HG02623 (cell line): ENCODE results near the gene P2RY8.
"Not testable (repeated sequence)": the region's sequence is repeated elsewhere in the genome, so short reads cannot be mapped to it uniquely, and the experiment has no call there.

Source experiments
- ATAC-seq: cut with Tn5 transposase; IDR thresholded peaks from one replicate; pipeline ENCODE4 v1.9.1; 2021; ENCODE audit warnings: moderate library complexity; ENCODE audit not compliant: unreplicated experiment

The P2RY8 gene

DNA sequence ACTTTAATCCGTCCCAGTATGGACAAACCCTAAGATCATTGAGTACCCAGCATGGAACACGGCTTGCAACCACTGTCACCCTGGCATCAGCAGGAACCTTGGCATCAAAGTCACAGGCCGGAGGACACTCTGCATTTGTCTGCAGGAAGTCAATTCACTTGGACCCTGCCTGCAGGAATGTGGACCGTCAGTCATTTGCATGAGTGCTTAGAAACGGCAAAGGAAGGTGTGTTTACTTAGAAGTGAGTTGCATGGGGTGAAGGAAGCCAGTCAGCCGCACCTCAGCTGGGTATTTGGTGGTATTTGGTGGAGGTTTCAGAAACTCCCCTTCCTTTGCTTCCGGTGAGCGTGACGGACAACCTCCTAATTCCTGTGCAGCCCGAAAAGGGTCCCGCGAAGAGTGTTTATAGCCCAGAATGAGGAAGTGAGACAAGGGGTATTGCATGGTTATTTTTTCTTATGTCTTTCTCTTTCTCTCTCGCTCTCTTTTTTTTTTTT is 15.5 kb downstream of the P2RY8 start:
- ATAC-seq = peak; percentile 76

DNA sequence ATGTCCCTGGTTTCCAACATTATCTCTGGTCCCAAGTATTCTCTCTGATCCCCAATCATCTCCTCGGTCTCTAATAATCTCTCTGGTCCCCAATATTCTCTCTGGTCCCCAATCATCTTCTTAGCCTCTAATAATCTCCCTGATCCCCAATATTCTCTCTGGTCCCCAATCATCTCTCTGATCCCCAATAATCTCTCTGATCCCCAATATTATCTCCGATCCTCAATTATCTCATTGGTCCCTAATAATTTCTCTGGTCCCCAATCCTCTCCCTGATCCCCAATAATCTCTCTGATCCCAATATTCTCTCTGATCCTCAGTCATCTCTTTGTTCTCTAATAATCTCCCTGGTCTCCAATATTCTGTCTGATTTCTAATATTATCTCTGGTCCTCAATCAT is 16.6 kb downstream of the P2RY8 start:
- ATAC-seq = no peak

DNA sequence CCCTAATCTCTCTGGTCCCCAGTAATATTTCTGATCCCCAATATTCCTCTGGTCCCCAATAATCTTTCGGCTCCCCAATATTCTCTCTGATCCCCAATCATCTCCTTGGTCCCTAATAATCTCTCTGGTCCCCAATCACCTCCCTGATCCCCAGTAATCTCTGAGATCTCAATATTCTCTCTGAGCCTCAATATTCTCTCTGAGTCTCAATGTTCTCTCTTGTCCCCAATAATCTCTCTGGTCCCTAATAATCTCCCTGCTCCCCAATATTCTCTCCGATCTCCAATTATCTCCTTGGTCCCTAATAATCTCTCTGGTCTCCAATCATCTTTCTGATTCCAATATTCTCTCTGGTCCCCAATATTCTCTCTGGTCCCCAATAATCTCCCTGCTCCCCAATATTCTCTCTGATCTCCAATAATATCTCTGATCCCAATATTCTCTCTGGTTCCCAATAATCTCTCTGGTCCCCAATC is 17.9 kb downstream of the P2RY8 start:
- no peak for ATAC-seq

DNA sequence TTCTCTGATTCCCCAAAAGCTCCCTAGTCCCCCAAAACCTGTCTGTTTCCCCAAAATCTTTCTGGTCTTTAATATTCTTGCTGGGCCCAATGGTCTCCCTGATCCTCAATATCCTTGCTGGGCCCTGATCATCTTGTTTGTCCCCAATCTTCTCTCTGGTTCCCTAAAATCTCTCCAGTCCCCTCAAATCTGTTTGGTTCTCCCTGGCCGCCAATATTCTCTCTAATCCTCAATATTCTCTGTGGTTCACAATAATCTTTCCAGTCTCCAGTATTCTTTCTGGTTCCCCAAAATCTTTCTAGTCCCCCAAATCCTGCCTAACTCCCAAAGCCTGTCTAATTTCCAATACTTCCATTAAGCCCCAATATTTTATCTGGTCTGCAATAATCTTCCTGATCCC is 18.5 kb downstream of the P2RY8 start:
- no peak for ATAC-seq

DNA sequence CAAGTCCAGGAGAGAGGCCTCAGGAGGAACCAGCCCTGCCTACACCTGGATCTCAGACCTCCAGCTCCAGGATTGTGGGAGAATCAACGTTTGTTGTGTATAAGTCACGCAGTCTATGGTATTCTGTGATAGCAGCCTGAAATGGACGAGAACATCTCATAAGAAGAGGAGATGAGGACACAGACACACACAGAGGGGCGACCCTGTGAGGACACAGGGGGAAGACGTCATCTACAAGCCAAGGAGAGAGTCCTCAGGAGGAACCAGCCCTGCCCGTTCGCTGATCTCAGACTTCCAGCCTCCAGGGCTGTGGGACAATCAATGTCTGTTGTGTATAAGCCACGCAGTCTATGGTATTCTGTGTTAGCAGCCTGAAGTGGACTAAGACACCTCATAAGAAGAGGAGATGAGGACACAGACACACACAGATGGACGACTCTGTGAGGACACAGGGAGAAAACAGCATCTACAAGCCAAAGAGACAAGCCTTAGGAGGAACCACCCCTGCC is 20.3 kb downstream of the P2RY8 start:
- no peak for ATAC-seq

DNA sequence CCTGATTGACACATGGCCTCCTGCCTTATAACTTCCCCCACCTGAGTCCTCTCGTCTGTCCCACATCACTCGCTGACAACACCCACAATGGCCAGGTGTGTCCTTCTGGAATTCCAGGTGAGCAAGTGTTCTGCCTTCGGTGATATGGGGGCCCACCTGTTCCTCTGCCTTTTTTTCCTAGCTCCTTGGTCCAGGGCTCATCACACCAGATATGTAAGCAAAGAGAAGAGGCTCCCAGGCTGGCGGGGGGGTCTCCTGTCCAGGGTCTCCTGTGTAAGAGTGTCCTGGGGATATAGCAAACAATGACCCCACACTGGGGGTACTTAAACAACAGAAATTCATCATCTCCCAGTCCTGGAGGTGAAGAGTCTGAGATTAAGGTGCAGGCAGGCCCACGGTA is 25.2 kb downstream of the P2RY8 start:
- no peak for ATAC-seq

DNA sequence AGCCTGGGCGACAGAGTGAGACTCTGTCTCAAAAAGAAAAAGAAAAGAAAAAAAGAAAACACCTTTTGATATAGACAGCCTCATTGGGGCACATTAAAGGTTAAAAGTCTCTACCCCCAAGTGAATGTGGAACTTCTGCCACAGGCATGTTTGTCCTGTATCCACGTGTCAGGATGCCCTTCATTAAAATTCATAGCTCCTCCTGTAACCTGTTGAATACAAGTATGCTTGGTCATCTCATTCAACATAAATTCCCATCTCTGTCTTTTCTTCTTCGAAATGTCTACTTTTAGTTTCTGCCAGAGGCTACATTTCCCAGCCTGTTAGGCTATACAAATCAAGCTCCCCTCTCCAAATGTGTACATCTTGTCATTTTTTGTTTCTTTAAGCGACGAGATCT is 25.8 kb downstream of the P2RY8 start:
- no peak for ATAC-seq

DNA sequence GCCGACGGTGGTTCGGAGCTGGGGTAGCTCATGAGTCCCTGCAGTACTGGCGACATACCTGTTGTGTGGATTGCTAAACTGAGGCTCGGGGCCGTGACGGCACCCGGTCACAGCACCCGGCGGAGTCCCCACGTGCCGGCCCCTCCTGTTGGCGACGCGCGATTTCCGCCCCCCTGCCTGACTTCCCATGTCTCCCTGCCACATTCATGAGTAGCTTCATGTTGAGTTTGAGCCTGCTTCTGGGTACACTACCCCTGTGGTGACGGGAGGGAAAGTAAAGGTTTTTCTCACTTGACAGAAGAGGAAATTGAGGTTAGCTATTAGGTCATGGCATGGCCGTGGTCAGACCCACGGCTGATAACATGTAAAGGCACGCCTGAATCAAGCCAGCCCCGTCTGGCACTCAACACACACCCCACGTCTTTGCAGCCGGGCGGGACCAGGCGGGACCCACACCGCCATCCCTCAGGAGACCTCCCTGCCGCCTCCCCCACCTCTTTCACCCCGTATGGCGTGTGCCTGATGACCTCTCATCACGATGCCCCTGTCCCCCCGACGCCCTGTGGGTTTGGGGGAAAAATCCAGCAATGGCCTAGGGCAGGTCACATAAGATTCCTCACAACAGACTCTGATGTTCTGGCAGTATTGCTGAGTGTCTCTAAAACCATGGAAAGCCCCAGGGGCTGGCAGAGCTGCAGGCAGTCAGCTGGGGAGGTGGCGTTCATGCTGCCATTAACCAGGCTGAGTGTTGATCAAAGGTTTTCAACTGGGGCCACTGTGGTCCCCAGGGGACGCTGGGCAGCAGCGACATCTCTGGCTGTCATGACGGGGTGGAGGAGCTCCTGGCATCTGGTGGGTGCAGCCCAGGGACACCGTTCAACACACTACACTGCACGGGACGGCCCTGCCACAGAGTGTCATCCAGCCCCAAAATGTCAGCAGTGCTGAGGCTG is 29.2 kb downstream of the P2RY8 start:
- peak; percentile 48 for ATAC-seq

DNA sequence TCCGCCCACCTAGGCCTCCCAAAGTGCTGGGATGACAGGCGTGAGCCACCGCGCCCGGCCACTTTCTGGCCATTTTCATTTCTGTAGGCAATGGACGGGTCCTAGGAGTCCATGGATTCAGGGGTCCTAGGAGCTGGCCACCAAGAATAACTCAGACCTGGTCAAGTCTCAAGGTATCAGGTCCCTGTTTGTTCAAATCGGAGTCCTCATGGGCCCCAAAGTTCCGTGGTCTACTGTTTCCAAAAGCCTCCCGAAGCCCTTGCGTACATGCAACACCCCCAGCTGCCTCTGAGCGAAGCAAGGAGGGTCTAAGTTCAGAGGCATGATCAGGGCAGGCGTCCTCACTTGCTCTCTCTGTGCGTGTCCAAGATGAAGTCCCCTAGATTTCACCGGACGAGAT is 30.1 kb downstream of the P2RY8 start:
- no peak for ATAC-seq

DNA sequence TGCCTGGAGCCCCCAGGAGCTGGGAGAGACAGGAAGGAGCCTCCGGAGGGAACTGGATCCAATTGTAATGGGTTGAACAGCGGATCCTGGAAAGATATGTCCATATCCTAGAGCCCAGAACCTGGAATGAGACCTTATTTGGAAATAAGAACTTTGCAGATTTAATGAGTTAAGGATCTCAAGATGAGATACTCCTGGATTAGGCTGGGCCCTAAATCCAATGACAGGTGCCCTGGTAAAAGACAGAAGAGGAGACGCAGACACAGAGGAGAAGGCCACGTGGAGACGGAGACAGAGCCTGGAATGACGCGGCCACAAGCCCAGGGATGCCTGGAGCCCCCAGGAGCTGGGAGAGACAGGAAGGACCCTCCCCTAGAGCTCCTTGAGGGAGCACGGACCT is 34.1 kb downstream of the P2RY8 start:
- ATAC-seq = no peak

DNA sequence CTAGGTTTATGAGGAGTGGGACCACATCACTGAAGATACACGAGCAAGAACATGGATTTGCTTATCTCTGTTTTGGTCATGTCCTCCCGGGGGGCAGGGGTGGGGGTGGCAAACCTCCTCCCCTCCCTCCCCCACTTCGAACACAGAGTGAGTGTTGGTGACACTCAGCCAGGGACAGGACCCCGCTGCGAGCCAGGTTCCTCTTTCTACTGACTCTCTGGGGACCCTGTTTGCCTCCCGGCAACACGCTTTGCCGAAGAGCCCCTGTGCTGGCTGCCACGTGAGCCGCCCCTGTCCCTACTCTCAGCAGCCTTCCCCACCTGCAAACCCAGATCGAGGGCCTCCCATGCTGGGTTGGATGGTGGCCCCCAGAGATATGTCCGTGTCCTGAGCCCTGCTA is 34.7 kb downstream of the P2RY8 start:
- peak; percentile 30 for ATAC-seq

DNA sequence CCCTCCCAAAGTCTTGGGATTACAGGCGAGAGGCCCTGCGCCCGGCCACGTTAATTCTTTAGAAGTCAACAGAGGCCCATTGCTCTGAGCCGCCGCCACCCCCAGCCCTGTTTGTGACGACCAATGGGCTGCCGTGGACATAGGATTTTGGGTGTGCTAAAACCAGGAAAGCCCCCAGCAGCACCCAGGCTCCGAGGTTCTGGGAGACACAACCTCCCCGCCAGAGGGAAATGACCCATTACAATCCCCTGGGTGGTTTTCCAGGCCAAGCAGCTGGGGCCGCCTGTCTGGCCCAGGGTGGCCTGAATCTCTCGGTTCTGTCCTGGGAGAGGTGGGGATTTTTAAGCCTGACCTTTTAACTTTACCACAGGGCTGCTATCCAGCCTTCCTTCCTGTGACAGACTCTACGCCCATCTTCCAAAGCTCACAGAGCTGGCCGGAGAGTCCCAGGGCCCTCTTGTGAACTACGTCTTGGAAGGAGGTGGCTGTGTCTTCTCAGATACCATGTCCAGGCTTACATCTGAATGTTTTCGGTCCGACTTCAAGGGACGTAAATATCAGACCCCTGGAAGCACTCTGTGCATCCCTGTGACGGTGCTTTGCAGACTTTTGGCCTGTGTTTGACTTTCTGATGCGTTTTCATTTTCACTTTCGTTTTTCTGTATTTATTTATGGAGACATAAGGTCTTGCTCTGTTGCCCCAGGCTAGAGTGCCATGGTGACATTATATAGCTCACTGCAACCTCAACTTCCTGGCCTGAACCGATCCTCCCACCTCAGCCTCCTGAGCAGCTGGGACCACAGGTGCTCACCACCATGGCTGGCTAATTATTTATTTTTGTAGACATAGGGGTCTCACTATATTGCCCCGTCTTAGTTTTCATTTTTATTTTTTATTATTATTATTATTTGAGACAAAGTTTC is 36.0 kb downstream of the P2RY8 start:
- ATAC-seq = peak; percentile 51

DNA sequence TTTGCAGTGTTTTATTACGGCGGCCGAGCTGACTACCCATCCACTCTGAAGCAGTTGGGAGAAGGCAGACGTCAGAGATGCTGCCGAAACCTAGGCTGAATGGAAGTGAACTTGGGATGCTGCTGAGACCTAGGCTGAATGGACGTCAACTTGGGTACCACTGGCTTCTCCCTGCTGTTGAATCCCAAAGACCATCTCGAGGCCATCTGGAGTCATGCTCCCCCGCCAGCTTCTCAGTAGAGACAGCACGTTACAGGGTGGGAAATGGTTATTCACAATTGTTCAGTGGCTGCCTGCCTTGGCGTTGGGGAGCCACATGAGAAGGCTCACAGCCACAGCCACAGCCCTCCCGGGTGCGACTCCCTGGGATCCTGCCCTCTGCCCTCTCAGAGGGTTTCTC is 40.9 kb downstream of the P2RY8 start:
- ATAC-seq = no peak

DNA sequence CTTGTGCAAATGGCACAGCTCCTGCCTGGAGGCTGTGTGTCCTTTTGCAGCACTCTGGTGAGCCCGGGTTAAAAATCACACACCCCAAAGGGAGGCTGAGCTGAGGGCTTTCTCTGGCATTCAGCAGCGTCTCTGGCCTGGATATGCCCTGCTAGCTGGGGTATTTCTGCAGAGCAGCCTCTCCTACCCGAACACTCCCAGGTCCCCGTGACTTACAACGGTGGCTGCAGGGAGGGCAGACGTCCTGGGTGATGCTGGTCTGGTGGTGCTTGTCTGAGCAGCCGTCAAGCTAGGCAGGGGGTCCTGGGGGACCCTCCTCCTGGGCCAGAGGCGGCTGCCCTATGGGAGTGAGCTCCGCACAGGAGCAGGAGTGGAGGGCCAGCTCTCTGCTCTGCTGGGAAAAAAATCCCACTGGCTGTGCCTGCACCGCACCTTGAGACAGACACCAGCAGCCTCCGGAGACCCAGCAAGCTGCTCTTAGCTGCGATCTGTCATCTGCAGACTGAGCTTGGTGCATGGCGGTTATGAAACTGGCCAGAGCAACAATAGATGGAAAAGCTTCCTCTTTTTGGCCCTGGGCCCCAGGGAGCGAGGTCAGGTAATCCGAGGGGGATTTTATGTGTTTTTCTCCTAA is 43.0 kb downstream of the P2RY8 start:
- peak; percentile 51 for ATAC-seq

DNA sequence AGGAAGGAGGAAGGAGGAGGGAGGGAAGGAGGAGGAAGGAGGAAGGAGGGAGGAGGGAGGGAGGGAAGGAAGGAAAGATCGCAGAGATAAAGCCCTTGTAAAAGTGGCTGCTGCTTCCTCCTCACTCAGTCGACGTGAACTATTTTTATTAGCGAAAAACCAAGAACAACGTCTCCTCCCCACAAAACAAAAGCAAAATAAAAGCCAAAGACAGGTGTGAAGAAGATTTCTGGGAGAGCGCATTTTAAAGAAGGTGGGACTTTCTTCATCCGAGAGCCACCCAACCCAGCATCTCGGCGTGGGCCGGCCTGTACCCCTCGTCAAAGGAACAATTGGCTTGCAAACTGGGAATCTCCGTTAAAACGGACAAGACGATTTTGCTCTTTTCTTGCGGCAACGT is 43.6 kb downstream of the P2RY8 start:
- no peak for ATAC-seq

DNA sequence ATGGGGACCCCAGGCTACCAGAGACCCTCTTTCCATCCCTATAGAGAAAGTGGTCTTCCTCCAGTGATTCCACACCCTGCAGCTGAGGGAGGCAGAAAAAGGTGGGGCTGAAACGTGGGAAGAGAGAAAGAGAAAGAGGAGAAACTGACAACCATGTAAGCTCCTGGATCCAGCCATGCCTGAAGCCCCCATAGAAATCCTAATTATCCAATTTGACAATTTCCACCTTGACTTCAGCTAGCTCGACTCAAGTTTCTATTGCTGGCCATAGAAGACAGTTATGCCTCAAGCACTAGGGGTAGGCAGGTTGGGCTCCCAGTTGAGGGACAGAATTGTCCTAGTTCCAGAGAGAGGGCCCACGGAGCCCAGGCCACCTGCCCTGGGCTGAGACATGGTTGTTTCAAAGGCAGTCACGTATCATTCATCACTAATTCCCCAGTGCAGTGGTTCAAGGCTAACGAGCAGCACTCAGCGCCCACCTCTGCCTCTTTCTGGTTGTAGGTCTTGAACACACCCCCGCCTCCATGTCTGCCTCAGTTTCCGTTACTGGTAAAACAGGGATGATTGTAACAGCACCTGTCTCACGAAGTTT is 44.5 kb downstream of the P2RY8 start:
- ATAC-seq = no peak

DNA sequence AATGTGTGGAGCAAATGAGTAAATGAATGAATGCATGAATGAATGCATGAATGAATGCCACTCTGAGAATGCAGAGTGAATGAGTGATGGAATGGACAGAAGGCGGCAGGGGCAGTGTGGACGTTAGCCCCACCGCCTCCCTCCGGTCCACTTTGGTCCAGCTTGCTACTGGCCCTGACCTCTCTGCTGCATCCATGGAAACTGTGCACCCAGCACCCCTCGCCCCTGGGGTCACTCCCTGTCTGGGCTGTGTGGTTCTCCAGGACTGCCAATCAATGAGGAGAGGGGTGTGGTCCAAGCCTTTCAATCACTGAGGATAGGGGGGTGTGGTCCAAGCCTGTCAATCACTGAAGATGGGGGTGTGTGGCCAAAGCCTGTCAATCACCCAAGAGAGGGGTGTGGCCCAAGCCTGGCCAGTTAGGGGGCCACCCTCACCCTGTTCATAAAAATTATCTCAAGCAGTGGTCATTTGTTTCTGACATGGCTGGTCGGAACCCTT is 45.1 kb downstream of the P2RY8 start:
- peak; percentile 67 for ATAC-seq

DNA sequence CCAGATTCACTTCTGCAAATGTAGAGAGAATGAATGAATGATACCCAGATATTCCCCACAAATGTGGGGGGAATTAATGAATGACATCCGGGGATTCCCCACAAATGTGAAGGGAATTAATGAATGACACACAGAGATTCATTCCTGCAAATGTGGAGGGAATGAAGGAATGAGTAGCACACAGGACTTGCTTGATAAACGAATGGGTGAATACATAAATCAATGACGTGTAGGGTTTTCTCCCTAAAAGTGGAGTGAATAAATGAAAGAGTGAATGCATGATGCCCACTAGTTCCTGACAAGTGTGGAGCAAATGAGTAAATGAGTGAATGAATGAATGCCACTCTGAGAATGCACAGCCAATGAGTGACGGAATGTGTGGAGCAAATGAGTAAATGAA is 45.7 kb downstream of the P2RY8 start:
- not testable (repeated sequence) for ATAC-seq

DNA sequence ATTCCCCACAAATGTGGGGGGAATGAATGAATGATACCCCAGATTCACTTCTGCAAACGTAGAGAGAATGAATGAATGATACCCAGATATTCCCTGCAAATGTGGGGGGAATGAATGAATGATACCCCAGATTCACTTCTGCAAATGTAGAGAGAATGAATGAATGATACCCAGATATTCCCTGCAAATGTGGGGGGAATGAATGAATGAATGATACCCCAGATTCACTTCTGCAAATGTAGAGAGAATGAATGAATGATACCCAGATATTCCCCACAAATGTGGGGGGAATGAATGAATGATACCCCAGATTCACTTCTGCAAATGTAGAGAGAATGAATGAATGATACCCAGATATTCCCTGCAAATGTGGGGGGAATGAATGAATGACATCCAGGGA is 46.3 kb downstream of the P2RY8 start:
- ATAC-seq = not testable (repeated sequence)

DNA sequence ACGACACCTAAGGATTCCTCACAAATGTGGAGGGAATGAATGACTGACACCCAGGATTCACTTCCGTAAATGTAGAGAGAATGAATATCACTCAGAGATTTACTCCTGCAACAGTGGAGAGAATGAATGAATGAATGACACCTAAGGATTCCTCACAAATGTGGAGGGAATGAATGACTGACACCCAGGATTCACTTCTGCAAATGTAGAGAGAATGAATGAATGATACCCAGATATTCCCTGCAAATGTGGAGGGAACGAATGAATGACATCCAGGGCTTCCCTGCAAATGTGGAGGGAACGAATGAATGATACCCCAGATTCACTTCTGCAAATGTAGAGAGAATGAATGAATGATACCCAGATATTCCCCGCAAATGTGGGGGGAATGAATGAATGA is 47.6 kb downstream of the P2RY8 start:
- not testable (repeated sequence) for ATAC-seq
